GM13976 (cell line): ENCODE data around the gene MRAP.
A peak's percentile ranks its signal among the peaks of the same experiment; 100 is the strongest.

ENCODE experiments used
- DNase-seq: peaks from one replicate; pipeline ENCODE4 v3.0.0; 2012; ENCODE audit warnings: low spot score
- CTCF ChIP-seq: IDR thresholded peaks from 2 replicates; pipeline ENCODE4 v1.5.1; 2012; ENCODE audit warnings: borderline replicate concordance, mild to moderate bottlenecking; ENCODE audit not compliant: insufficient read depth; ENCODE audit errors: extremely low read depth, missing control alignments, control extremely low read depth
- in situ Hi-C: fragments of 300-500 bp; cut with MboI; formaldehyde crosslinking; loops from one replicate; pipeline ENCODE4 v1.12.0; 2022; ENCODE audit warnings: low sequenced_read_pairs, mixed read lengths, inconsistent platforms; ENCODE audit not compliant: unreplicated experiment

The MRAP gene

GRCh38 chr21:32350211-32350980 lies 51.7 kb downstream of the MRAP start:
- in situ Hi-C loops = no loop called here
- TF ChIP-seq CTCF = no peak
- DNase-seq = no peak

GRCh38 chr21:32350981-32351380 lies 52.3 kb downstream of the MRAP start:
- DNase-seq = no peak
- in situ Hi-C loops = no loop called here
- TF ChIP-seq CTCF = no peak

GRCh38 chr21:32351428-32351827 lies 52.8 kb downstream of the MRAP start:
- DNase-seq = peak; percentile 51
- no peak for TF ChIP-seq CTCF
- in situ Hi-C loops = no loop called here

- no peak for DNase-seq
- in situ Hi-C loops = no loop called here
- no peak for TF ChIP-seq CTCF
Observed at GRCh38 chr21:32352526-32352925, 53.9 kb downstream of the MRAP start.

GRCh38 chr21:32353002-32353711 lies 54.5 kb downstream of the MRAP start:
- DNase-seq = no peak
- in situ Hi-C loops = no loop called here
- TF ChIP-seq CTCF = no peak

- no peak for DNase-seq
- TF ChIP-seq CTCF = no peak
- in situ Hi-C loops = no loop called here
Observed at GRCh38 chr21:32356874-32357395, 58.3 kb downstream of the MRAP start.
